Measurements from ENCODE around the gene LRP1B. TPM values are rescaled to one million over a fixed set of nuclear protein-coding genes. Genes with fewer than 3 reads are reported as not detected.

Gene LRP1B
- polyA plus RNA-seq, 1 donor from 2014 or later, result 12.7 TPM

GRCh38 chr2:141714496-141714895 is 416.3 kb downstream of the LRP1B start:
- Histone ChIP-seq H3K9me3 (ENCODE audit: low read length) (no peaks in the 10 kb centered on the region), H3F3A (ENCODE audit: insufficient read depth, low read length, poor library complexity, severe bottlenecking) (no peaks in the 10 kb centered on the region), H3K9me2 (ENCODE audit: insufficient read depth, low read length) (no peaks in the 10 kb centered on the region), H3K79me2 (replicated peaks; ENCODE audit: insufficient read depth, low read length) (no peaks in the 10 kb centered on the region), H3K27ac (ENCODE audit: low read length) (no peak overlapping the region), H4K20me1 (ENCODE audit: insufficient read depth) (no peaks in the 10 kb centered on the region), H3K9ac (ENCODE audit: low read length) (no peak overlapping the region), H3K27me3 (ENCODE audit: insufficient read depth, low read depth, low read length) (no peaks in the 10 kb centered on the region), H2AFZ (ENCODE audit: low read depth, low read length) (no peak overlapping the region), H3K36me3 (ENCODE audit: insufficient read depth, low read length) (no peaks in the 10 kb centered on the region), H3K4me2 (ENCODE audit: low read length) (no peak overlapping the region), H3K4me3 (ENCODE audit: low read length) (no peak overlapping the region)
- TF ChIP-seq EP300 (conservative IDR thresholded peaks at IDR 0.05; ENCODE audit: poor library complexity, severe bottlenecking) (no peak), EZH2 (IDR thresholded peaks at IDR 0.05; ENCODE audit: borderline replicate concordance, insufficient read depth, low read length, poor library complexity, severe bottlenecking) (no peak), MXI1 (conservative IDR thresholded peaks at IDR 0.05; ENCODE audit: poor library complexity, severe bottlenecking) (no peak), RAD21 (conservative IDR thresholded peaks at IDR 0.05) (no peak), POLR2AphosphoS5 (IDR thresholded peaks at IDR 0.05) (no peak)

GRCh38 chr2:141711627-141712026 is 419.2 kb downstream of the LRP1B start:
- Histone ChIP-seq H3K79me2 (replicated peaks; ENCODE audit: insufficient read depth, low read length) (no peaks in the 10 kb centered on the region), H3F3A (ENCODE audit: insufficient read depth, low read length, poor library complexity, severe bottlenecking) (peaks cover 10% of the 10 kb centered on the region), H3K27ac (ENCODE audit: low read length) (no peak overlapping the region), H3K9ac (ENCODE audit: low read length) (no peak overlapping the region), H3K36me3 (ENCODE audit: insufficient read depth, low read length) (no peaks in the 10 kb centered on the region), H3K9me2 (ENCODE audit: insufficient read depth, low read length) (no peaks in the 10 kb centered on the region), H3K4me2 (ENCODE audit: low read length) (no peak overlapping the region), H2AFZ (ENCODE audit: low read depth, low read length) (no peak overlapping the region), H3K27me3 (ENCODE audit: insufficient read depth, low read depth, low read length) (no peaks in the 10 kb centered on the region), H3K4me3 (ENCODE audit: low read length) (no peak overlapping the region), H3K9me3 (ENCODE audit: low read length) (no peaks in the 10 kb centered on the region), H4K20me1 (ENCODE audit: insufficient read depth) (no peaks in the 10 kb centered on the region)
- TF ChIP-seq REST (IDR thresholded peaks at IDR 0.05; ENCODE audit: borderline replicate concordance), result no peak
- TF ChIP-seq TAF1 (IDR thresholded peaks at IDR 0.05; ENCODE audit: low read depth), result no peak
- no peak for TF ChIP-seq EZH2 (IDR thresholded peaks at IDR 0.05; ENCODE audit: borderline replicate concordance, insufficient read depth, low read length, poor library complexity, severe bottlenecking)
- no peak for TF ChIP-seq RAD21 (conservative IDR thresholded peaks at IDR 0.05)
- TF ChIP-seq MXI1 (conservative IDR thresholded peaks at IDR 0.05; ENCODE audit: poor library complexity, severe bottlenecking), result no peak
- TF ChIP-seq EP300 (conservative IDR thresholded peaks at IDR 0.05; ENCODE audit: poor library complexity, severe bottlenecking), result no peak
- TF ChIP-seq CTCF (IDR thresholded peaks at IDR 0.05; ENCODE audit: poor library complexity, severe bottlenecking), result no peak
- TF ChIP-seq SMC3 (conservative IDR thresholded peaks at IDR 0.05; ENCODE audit: poor library complexity), result no peak
- TF ChIP-seq POLR2AphosphoS5 (IDR thresholded peaks at IDR 0.05), result no peak

Measured in neural cell (in vitro differentiated cells).